Measurements from ENCODE around the gene CPNE1. TPM values are rescaled to one million over a fixed set of nuclear protein-coding genes. Genes with fewer than 3 reads are reported as not detected.
"Not testable (repeated sequence)": the region's sequence is repeated elsewhere in the genome, so short reads cannot be mapped to it uniquely, and the experiment has no call there.

CPNE1 gene
- 127 to 142 TPM (median 142 TPM) in 3 replicates for total RNA-seq
- long read RNA-seq, transcript CPNE1-204 (16 exons, 1,928 nt) = major isoform, 33 of 91 reads
- long read RNA-seq, partial matches to known transcripts = 6 of 91 reads
- long read RNA-seq, other reads (novel, unspliced or antisense) = 48 of 91 reads

- Mint-ChIP-seq H3K27me3 (ENCODE audit: low read depth) (no peaks in the 10 kb centered on the region), H3K36me3 (ENCODE audit: low read depth) (peaks cover 11% of the 10 kb centered on the region), H3K4me3 (ENCODE audit: unreplicated experiment) (peak within 1 kb of the TSS; percentile 92), H3K27ac (ENCODE audit: unreplicated experiment) (peak within 1 kb of the TSS; percentile 99), H3K4me1 (ENCODE audit: low read depth) (peaks cover 47% of the 10 kb centered on the region), H3K9me3 (ENCODE audit: low read depth) (no peaks in the 10 kb centered on the region)
- TF ChIP-seq, protein P1, sequence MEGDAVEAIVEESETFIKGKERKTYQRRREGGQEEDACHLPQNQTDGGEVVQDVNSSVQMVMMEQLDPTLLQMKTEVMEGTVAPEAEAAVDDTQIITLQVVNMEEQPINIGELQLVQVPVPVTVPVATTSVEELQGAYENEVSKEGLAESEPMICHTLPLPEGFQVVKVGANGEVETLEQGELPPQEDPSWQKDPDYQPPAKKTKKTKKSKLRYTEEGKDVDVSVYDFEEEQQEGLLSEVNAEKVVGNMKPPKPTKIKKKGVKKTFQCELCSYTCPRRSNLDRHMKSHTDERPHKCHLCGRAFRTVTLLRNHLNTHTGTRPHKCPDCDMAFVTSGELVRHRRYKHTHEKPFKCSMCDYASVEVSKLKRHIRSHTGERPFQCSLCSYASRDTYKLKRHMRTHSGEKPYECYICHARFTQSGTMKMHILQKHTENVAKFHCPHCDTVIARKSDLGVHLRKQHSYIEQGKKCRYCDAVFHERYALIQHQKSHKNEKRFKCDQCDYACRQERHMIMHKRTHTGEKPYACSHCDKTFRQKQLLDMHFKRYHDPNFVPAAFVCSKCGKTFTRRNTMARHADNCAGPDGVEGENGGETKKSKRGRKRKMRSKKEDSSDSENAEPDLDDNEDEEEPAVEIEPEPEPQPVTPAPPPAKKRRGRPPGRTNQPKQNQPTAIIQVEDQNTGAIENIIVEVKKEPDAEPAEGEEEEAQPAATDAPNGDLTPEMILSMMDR (IDR thresholded peaks at IDR 0.05) = peak; percentile 29
- peak; percentile 95 for DNase-seq (ENCODE audit: low spot score)
Measured at GRCh38 chr20:35664466-35665206, at the start of gene CPNE1, which contains the start of gene RBM12. CPNE1 (minus strand) TSS chr20:35664900; CDS start chr20:35632923, 31,977 bp downstream. RBM12 (minus strand) TSS chr20:35664900; CDS start chr20:35655322, 9,578 bp downstream.

DNA sequence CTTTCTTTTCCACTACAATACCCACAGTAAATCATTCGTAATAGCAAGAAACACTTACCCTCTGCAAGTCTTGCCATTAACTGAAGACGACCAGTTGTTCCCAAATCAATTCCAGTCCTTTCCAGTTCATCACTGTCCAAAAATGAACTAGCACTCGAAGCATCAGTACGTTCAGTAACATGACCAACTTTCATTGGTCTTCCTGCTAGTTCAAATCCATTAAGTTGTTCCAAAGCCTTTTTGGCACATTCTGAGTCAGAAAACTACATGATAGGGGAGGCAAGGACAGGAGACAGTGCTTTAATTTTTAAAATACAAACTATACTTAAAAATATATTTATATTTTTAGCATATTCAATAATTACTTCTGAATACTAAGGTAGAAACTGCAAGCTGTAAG is 49.4 kb upstream of the CPNE1 start:
- Mint-ChIP-seq H3K4me3 (ENCODE audit: unreplicated experiment) (no peak overlapping the region), H3K36me3 (ENCODE audit: low read depth) (peaks cover 49% of the 10 kb centered on the region)

GRCh38 chr20:35713120-35713519 is 48.4 kb upstream of the CPNE1 start:
- not testable (repeated sequence) for H3K27ac Mint-ChIP-seq (ENCODE audit: unreplicated experiment); H3K4me3 Mint-ChIP-seq (ENCODE audit: unreplicated experiment)

More for the DNA sequence above, 49.4 kb upstream of the CPNE1 start:
- DNase-seq (ENCODE audit: low spot score) = no peak
- TF ChIP-seq, protein P1 (IDR thresholded peaks at IDR 0.05) = no peak
- Mint-ChIP-seq H3K27ac (ENCODE audit: unreplicated experiment) (peak overlapping the region; percentile 57), H3K4me1 (ENCODE audit: low read depth) (peaks cover 20% of the 10 kb centered on the region), H3K27me3 (ENCODE audit: low read depth) (no peaks in the 10 kb centered on the region), H3K9me3 (ENCODE audit: low read depth) (no peaks in the 10 kb centered on the region)

GRCh38 chr20:35711588-35712209 is 47.0 kb upstream of the CPNE1 start:
- H3K9me3 Mint-ChIP-seq (ENCODE audit: low read depth) = no peaks in the 10 kb centered on the region
- H3K4me3 Mint-ChIP-seq (ENCODE audit: unreplicated experiment) = no peak overlapping the region
- DNase-seq (ENCODE audit: low spot score) = no peak
- peaks cover 18% of the 10 kb centered on the region for H3K4me1 Mint-ChIP-seq (ENCODE audit: low read depth)
- H3K27me3 Mint-ChIP-seq (ENCODE audit: low read depth) = no peaks in the 10 kb centered on the region
- H3K36me3 Mint-ChIP-seq (ENCODE audit: low read depth) = peaks cover 43% of the 10 kb centered on the region
- peak overlapping the region; percentile 57 for H3K27ac Mint-ChIP-seq (ENCODE audit: unreplicated experiment)
- TF ChIP-seq, protein P1 (IDR thresholded peaks at IDR 0.05) = no peak

More at GRCh38 chr20:35713120-35713519, 48.4 kb upstream of the CPNE1 start:
- not testable (repeated sequence) for H3K27me3 Mint-ChIP-seq (ENCODE audit: low read depth); H3K9me3 Mint-ChIP-seq (ENCODE audit: low read depth); DNase-seq (ENCODE audit: low spot score)
- peaks cover 20% of the 10 kb centered on the region for H3K4me1 Mint-ChIP-seq (ENCODE audit: low read depth)
- peaks cover 46% of the 10 kb centered on the region for H3K36me3 Mint-ChIP-seq (ENCODE audit: low read depth)

- H3K9me3 Mint-ChIP-seq (ENCODE audit: low read depth) = no peaks in the 10 kb centered on the region
- peaks cover 43% of the 10 kb centered on the region for H3K36me3 Mint-ChIP-seq (ENCODE audit: low read depth)
Measured at GRCh38 chr20:35710884-35711587, 46.3 kb upstream of the CPNE1 start.

More at GRCh38 chr20:35710884-35711587, 46.3 kb upstream of the CPNE1 start:
- DNase-seq (ENCODE audit: low spot score) = no peak
- peak overlapping the region; percentile 51 for H3K27ac Mint-ChIP-seq (ENCODE audit: unreplicated experiment)
- peaks cover 18% of the 10 kb centered on the region for H3K4me1 Mint-ChIP-seq (ENCODE audit: low read depth)
- H3K4me3 Mint-ChIP-seq (ENCODE audit: unreplicated experiment) = no peak overlapping the region
- TF ChIP-seq, protein P1 (IDR thresholded peaks at IDR 0.05) = no peak
- H3K27me3 Mint-ChIP-seq (ENCODE audit: low read depth) = no peaks in the 10 kb centered on the region
